Activated CD4-positive, alpha-beta T cell treated with anti-CD3 and anti-CD28 coated beads for 36 hours (primary cell): Measurements from ENCODE around the gene ABCC6. TPM values are rescaled to one million over a fixed set of nuclear protein-coding genes. Genes with fewer than 3 reads are reported as not detected.
"Not testable (repeated sequence)": the region's sequence is repeated elsewhere in the genome, so short reads cannot be mapped to it uniquely, and the experiment has no call there.

Experiments used
- ATAC-seq: fragments of 200-7000 bp; cut with Tn5 transposase; one replicate; pipeline ENCODE4 v1.10.0; 2021; ENCODE audit warnings: mild to moderate bottlenecking, moderate library complexity
- CTCF ChIA-PET: fragments of 350-600 bp; sonication (Branson Sonifier 250); formaldehyde crosslinking; loops from one replicate; lab custom pipeline; 2021; ENCODE audit warnings: antibody characterized with exemption; lab: Charles Lee
- POLR2A ChIA-PET: fragments of 350-600 bp; sonication (Branson Sonifier 250); formaldehyde crosslinking; loops from one replicate; lab custom pipeline; 2021; ENCODE audit warnings: antibody characterized with exemption, inconsistent platforms; lab: Charles Lee
- DNase-seq: peaks from one replicate; pipeline ENCODE4 v3.0.0-alpha.2; 2020
- H3K27ac Mint-ChIP-seq: one replicate; pipeline ENCODE4 v1.8.0; 2021; ENCODE audit warnings: mixed read lengths
- H3K27me3 Mint-ChIP-seq: one replicate; pipeline ENCODE4 v1.8.0; 2021; ENCODE audit warnings: mixed read lengths
- H3K36me3 Mint-ChIP-seq: one replicate; pipeline ENCODE4 v1.8.0; 2021; ENCODE audit warnings: low read depth, mixed read lengths
- H3K4me1 Mint-ChIP-seq: one replicate; pipeline ENCODE4 v1.8.0; 2021; ENCODE audit warnings: mixed read lengths
- H3K4me3 Mint-ChIP-seq: one replicate; pipeline ENCODE4 v1.8.0; 2021; ENCODE audit warnings: mild to moderate bottlenecking, moderate library complexity, mixed read lengths
- H3K9me3 Mint-ChIP-seq: one replicate; pipeline ENCODE4 v1.8.0; 2021; ENCODE audit warnings: low read depth, mixed read lengths
- intact Hi-C, 2 experiments: fragments of 100-400 bp; cut with DNase I in 1 of 2; cut with micrococcal nuclease in 1 of 2; formaldehyde crosslinking; loops; one replicate each; pipeline versions ENCODE4 v1.14.2 to v1.15.1; 2022 to 2024; cut with DNase I, micrococcal nuclease
- total RNA-seq, 2 experiments: library from RNA; stranded (reverse); gene quantifications; one replicate each; pipeline ENCODE4 v1.2.3, GENCODE V29; 2021

Gene ABCC6
- total RNA-seq, 2 experiments from 2014 or later, result 0.07 TPM; not detected in 1

DNA sequence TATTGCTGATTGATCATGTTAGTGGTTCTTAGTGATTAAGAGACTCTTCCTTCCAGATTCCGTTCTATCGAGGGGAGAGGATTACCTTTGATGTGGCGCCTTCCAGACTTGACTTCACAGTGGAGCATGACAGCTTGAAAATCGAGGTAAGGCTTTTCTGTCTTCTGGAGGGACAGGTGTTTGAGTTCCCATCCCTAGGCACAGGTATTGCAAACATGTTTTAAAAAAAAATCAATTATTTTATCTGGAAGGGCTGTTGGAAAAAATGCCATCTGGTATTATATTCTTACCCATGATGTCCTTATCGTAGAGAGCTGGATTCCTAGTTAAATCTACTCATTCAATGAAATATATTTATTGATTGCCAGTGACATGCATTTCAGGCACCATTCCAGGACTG lies 29.1 kb upstream of the ABCC6 start:
- CTCF ChIA-PET, H3K4me1 Mint-ChIP-seq, H3K36me3 Mint-ChIP-seq, H3K27ac Mint-ChIP-seq, H3K4me3 Mint-ChIP-seq, H3K27me3 Mint-ChIP-seq, intact Hi-C loops, POLR2A ChIA-PET, ATAC-seq, H3K9me3 Mint-ChIP-seq, DNase-seq: not testable (repeated sequence)

DNA sequence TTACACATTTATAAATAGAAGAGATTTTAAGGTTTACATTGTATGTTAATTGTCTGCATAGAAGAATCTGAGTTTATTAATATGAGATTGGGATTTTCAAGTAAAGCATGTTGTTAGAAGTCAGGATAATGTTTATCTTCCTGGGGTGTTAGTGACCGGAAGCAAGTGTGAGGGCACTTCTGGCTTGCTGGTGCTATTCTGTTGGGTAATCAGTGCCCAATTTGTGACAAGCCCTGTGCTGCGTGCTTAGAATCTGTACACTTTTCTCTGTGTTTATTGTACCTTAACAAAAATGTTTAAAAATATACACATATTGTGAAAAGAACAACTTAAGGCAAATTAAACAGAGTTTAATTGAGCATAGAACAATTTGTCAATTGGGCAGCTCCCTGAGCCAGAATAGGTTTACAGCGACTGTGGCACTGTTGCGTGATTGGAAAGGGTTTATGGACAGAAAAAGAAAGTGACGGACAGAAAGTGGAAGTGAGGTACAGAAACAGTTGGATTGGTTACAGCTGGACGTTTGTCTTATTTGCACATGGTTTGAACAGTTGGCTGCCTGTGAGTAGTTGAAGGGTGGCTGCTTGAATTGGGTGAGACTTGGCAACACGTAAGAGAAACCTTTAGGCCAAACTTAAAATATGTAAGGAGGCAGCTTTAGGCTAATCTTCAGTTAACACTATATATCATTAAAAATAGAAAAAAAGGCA lies 26.5 kb upstream of the ABCC6 start:
- H3K9me3 Mint-ChIP-seq, H3K4me1 Mint-ChIP-seq, H3K27me3 Mint-ChIP-seq, CTCF ChIA-PET, ATAC-seq, DNase-seq, intact Hi-C loops, H3K36me3 Mint-ChIP-seq, H3K4me3 Mint-ChIP-seq, POLR2A ChIA-PET, H3K27ac Mint-ChIP-seq: not testable (repeated sequence)

DNA sequence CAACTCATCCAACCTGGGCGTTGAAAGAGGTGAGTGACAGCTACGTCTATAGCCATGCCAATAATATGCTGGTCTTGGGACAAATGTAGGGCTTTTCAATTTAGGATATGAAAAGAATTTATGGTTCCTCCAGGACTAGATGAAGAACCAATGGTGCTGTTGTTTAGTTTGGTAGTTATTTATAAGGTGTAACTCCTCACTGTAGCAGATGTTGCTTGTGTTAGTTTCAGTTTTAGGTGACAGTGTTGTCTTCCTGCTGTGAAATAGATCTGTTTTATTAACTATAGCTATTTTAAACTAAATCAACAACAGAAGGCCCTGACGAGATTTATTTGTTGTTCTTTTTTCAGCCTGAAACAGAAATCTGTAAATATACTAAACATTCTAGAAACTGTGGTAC lies 24.1 kb upstream of the ABCC6 start:
- H3K27ac Mint-ChIP-seq, intact Hi-C loops, ATAC-seq, H3K4me3 Mint-ChIP-seq, H3K27me3 Mint-ChIP-seq, H3K9me3 Mint-ChIP-seq, POLR2A ChIA-PET, H3K4me1 Mint-ChIP-seq, H3K36me3 Mint-ChIP-seq, CTCF ChIA-PET, DNase-seq: not testable (repeated sequence)

DNA sequence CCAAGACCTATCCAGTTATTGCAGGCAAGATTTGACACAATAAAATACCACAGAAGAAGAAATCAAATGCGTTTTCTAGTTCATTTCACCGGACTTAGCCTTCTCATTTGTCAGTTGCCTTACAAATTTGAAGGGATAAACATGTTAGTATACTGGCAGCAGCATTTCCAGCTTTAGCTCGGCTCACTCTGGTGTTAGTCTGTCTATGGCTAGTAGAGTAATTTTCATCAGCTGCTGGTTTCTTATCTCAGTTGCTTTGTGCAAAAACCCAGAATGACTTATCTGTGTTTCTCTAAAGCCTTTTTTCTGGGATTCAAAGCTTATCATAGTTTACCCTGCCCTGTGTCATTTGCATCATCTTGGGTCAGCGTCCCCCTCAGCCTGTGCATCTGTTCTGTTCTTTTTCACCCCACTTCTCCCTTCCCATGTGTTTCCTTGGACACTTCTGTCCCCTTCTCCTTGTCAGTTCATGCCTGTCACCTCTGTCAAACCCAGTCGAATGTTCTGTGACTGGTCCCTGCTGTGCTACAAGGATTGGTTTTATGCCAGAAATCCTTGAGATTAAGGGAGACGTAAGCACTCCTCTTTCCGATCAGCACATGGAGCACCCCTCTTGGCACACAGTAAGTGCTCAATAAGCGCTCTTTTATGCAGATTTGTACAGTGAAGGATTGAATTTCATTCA lies 23.4 kb upstream of the ABCC6 start:
- H3K4me1 Mint-ChIP-seq, DNase-seq, H3K27me3 Mint-ChIP-seq, ATAC-seq, intact Hi-C loops, POLR2A ChIA-PET, H3K4me3 Mint-ChIP-seq, H3K9me3 Mint-ChIP-seq, H3K36me3 Mint-ChIP-seq, CTCF ChIA-PET, H3K27ac Mint-ChIP-seq: not testable (repeated sequence)

DNA sequence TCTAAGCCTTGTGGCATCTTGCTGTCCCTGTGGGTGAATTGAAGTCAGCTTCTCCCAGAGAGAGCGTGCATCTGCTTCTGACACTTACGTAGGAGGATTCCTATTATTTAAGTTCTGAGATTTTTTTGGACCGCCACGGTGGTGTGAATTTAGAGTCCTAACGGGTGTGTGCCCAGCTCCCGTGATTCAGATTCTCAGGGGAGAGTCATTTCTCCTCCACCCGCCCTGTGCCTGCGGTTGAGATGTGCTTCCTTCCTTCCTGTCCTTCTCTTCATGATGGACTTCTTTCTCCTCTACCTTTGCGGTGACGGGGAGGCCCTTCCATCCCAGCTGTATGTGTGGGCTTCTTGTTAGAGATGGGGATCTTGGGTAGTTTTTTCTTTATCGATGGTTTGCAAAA lies 20.6 kb upstream of the ABCC6 start:
- CTCF ChIA-PET, ATAC-seq, POLR2A ChIA-PET: not testable (repeated sequence)

DNA sequence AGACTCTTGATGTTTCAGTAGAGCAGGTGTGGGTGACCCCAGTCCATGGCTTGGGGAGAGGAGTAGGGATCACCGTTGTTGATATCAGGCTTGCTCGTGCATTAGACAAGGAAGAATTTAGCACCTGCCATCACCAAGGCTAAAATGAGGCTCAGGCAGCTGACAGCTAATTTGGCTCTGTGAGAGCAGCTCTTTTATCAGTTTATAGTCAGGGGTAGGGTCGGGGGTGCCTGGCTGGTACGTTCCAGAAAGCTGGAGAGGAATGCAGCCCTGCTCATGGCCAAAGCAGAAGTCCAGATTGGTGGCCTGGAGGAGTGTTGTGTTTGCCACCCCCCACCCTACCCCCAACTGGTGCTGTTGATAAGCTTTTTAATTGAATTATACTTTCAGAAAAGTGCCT lies 17.4 kb upstream of the ABCC6 start:
- H3K4me1 Mint-ChIP-seq, POLR2A ChIA-PET, H3K27me3 Mint-ChIP-seq, H3K9me3 Mint-ChIP-seq, H3K36me3 Mint-ChIP-seq, H3K4me3 Mint-ChIP-seq, H3K27ac Mint-ChIP-seq, CTCF ChIA-PET, ATAC-seq, DNase-seq, intact Hi-C loops: not testable (repeated sequence)

More for the DNA sequence above, 20.6 kb upstream of the ABCC6 start:
- DNase-seq, H3K9me3 Mint-ChIP-seq, H3K36me3 Mint-ChIP-seq, intact Hi-C loops, H3K4me1 Mint-ChIP-seq, H3K27me3 Mint-ChIP-seq, H3K27ac Mint-ChIP-seq, H3K4me3 Mint-ChIP-seq: not testable (repeated sequence)

DNA sequence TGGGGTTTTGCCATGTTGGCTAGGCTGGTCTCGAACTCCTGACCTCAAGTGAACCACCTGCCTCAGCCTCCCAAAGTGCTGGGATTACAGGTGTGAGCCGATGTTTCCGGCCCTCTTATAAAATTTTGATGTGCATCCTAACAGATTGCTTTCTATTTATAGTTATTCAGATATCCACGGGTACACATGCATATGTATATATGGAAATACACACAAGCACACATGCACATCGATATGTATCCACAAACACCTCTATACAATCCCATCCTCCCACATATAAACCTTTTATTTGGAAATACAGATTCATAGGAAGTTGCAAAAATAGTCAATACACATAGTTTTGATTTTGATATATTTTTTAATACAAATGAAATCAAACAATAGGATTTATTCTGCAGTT lies 14.4 kb upstream of the ABCC6 start:
- ATAC-seq, H3K27ac Mint-ChIP-seq, POLR2A ChIA-PET, intact Hi-C loops, DNase-seq, CTCF ChIA-PET, H3K4me3 Mint-ChIP-seq, H3K9me3 Mint-ChIP-seq, H3K4me1 Mint-ChIP-seq, H3K27me3 Mint-ChIP-seq, H3K36me3 Mint-ChIP-seq: not testable (repeated sequence)

DNA sequence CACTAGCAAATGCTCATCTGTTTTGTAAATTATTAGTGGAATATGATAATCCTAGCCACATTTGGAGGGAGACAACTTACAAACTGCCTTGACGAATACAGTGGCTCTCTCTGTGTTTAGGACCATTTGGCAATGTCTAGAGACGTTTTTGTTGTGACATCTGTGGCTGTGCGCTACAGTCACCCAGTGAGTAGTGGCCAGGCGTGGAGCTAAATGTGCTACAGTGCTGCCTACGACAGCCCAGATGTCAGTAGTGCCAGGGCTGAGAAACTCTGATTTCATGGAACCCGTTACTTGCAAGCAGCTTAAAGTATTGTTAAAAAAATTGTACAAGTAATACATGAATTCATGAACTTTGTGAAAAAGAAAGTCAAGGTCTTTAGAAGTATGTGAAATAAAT lies 13.8 kb upstream of the ABCC6 start:
- ATAC-seq, H3K36me3 Mint-ChIP-seq, CTCF ChIA-PET, H3K4me3 Mint-ChIP-seq, intact Hi-C loops, POLR2A ChIA-PET, H3K9me3 Mint-ChIP-seq, H3K27ac Mint-ChIP-seq, H3K27me3 Mint-ChIP-seq, DNase-seq, H3K4me1 Mint-ChIP-seq: not testable (repeated sequence)

DNA sequence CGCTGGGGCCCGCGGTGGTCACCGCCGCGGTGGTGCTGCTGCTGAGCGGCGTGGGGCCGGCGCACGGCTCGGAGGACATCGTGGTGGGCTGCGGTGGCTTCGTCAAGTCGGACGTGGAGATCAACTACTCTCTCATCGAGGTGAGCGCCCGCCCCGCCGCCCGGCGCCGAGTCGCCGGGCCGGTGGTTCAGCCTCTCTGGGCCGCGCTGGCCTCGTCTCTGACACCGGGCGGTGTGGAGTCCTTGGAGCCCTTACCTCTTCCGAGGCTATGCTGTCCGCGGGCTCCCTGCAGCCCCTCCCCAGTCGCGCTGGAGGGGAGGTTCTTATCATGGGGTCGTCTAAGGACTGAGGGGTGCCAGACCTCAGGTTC lies 9.4 kb upstream of the ABCC6 start:
- CTCF ChIA-PET, POLR2A ChIA-PET, intact Hi-C loops, H3K4me1 Mint-ChIP-seq, H3K9me3 Mint-ChIP-seq, H3K27ac Mint-ChIP-seq, DNase-seq, H3K36me3 Mint-ChIP-seq, H3K27me3 Mint-ChIP-seq: not testable (repeated sequence)
- H3K4me3 Mint-ChIP-seq, result peak overlapping the region; percentile 55
- ATAC-seq, result peak; percentile 31

DNA sequence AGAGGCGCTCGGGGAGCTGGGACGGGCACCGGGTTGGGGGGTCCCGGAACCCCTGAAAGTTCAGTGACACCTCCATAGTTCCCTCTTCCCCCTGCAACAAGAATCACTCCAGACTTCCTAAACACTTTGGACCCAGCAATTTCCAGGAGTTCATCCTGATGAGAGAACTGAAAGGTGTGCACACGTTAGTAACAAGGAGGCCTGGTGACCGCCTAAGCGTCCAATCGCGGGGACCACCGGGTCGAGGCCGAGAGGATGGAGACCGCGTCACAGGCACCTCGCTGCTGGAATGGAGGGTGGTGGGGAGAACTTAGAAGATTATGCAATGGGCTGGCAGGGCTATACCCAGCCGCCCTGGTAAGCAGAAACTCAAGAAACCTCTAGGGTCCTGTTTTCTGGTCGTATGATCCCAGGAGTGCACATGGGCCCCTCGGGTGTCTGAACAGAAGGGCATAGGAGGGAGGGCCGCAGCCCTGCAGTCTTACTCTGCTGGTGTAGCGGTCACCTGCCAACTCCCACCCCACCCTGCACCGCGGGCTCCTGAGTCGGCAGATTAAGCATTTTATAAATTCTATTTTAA lies 458 bp upstream of the ABCC6 start:
- H3K27me3 Mint-ChIP-seq, CTCF ChIA-PET, intact Hi-C loops, H3K27ac Mint-ChIP-seq, H3K4me1 Mint-ChIP-seq, DNase-seq, H3K9me3 Mint-ChIP-seq, H3K36me3 Mint-ChIP-seq, POLR2A ChIA-PET: not testable (repeated sequence)
- ATAC-seq, result peak; percentile 59
- H3K4me3 Mint-ChIP-seq, result peak overlapping the region; percentile 19

DNA sequence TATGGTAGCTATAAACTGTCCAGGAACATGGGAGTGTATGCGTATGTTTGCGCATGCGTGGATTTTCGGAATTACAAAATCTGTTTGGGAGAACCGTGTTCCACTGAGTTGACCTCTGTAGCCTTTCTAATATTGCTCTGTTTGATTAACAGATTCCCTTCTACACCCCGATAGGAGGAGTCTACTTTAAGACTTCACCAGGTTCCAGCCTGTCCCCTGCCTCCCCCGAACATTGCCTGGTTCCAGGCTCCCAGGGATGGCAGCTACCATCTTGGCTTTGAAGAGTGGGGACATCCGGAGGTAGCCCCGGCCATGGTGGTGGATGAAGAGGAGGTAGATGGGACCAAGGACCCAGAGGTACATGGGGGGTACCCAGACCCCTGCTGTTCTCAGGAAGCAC lies 1.9 kb downstream of the ABCC6 start:
- H3K27me3 Mint-ChIP-seq, H3K4me3 Mint-ChIP-seq, ATAC-seq, intact Hi-C loops, DNase-seq, H3K27ac Mint-ChIP-seq, CTCF ChIA-PET, H3K9me3 Mint-ChIP-seq, POLR2A ChIA-PET, H3K4me1 Mint-ChIP-seq, H3K36me3 Mint-ChIP-seq: not testable (repeated sequence)

DNA sequence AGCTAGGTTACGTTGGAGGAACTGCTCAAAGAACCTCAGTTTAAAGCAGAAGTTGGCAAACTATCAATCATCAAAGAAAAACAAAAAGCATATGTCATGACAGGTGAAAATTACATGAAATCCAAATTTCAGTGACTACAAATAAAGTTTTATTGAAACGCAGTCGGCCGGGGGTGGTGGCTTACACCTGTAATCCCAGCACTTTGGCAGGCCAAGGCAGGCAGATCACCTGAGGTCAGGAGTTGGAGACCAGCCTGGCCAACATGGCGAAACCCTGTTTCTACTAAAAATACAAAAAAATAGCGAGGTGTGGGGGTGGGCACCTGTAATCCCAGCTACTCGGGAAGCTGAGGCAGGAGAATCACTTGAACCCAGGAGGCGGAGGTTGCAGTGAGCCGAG lies 2.8 kb downstream of the ABCC6 start:
- H3K9me3 Mint-ChIP-seq, H3K4me3 Mint-ChIP-seq, H3K4me1 Mint-ChIP-seq, DNase-seq, H3K27me3 Mint-ChIP-seq, H3K27ac Mint-ChIP-seq, ATAC-seq, CTCF ChIA-PET, intact Hi-C loops, H3K36me3 Mint-ChIP-seq, POLR2A ChIA-PET: not testable (repeated sequence)
